ENCODE measurements around the gene ST6GALNAC2.
"Not testable (repeated sequence)": the region's sequence is repeated elsewhere in the genome, so short reads cannot be mapped to it uniquely, and the experiment has no call there.

The ST6GALNAC2 gene

GRCh38 chr17:76585649-76586593, at the start of gene ST6GALNAC2:
Gene ST6GALNAC2 (minus strand): TSS chr17:76585860. CDS start chr17:76585808, 52 bp downstream.
- DNase-seq (ENCODE audit: insufficient read length, low spot score) (peak; percentile 79), FAIRE-seq (peak; percentile 16)

GRCh38 chr17:76635039-76635438, 49.4 kb upstream of the ST6GALNAC2 start:
- no peak for DNase-seq (ENCODE audit: insufficient read length, low spot score)
- FAIRE-seq, result no peak

- DNase-seq (ENCODE audit: insufficient read length, low spot score) (no peak), FAIRE-seq (no peak)
Measured at GRCh38 chr17:76633628-76634328, 48.1 kb upstream of the ST6GALNAC2 start.

- peak; percentile 55 for FAIRE-seq
- DNase-seq (ENCODE audit: insufficient read length, low spot score), result no peak
Measured at GRCh38 chr17:76631821-76632565, 46.3 kb upstream of the ST6GALNAC2 start.

- peak; percentile 68 for FAIRE-seq
- no peak for DNase-seq (ENCODE audit: insufficient read length, low spot score)
Measured at GRCh38 chr17:76630151-76630550, 44.5 kb upstream of the ST6GALNAC2 start.

GRCh38 chr17:76627510-76627909, 41.9 kb upstream of the ST6GALNAC2 start:
- DNase-seq (ENCODE audit: insufficient read length, low spot score) (no peak), FAIRE-seq (no peak)

- FAIRE-seq (no peak), DNase-seq (ENCODE audit: insufficient read length, low spot score) (no peak)
Measured at GRCh38 chr17:76626442-76626841, 40.8 kb upstream of the ST6GALNAC2 start.

GRCh38 chr17:76625496-76625895, 39.8 kb upstream of the ST6GALNAC2 start:
- no peak for FAIRE-seq
- DNase-seq (ENCODE audit: insufficient read length, low spot score), result no peak

GRCh38 chr17:76623271-76624146, 37.8 kb upstream of the ST6GALNAC2 start:
- FAIRE-seq (no peak), DNase-seq (ENCODE audit: insufficient read length, low spot score) (peak; percentile 87)

GRCh38 chr17:76617838-76618237, 32.2 kb upstream of the ST6GALNAC2 start:
- FAIRE-seq, result no peak
- no peak for DNase-seq (ENCODE audit: insufficient read length, low spot score)

GRCh38 chr17:76614912-76615617, 29.4 kb upstream of the ST6GALNAC2 start:
- FAIRE-seq, result no peak
- no peak for DNase-seq (ENCODE audit: insufficient read length, low spot score)

- FAIRE-seq, result not testable (repeated sequence)
Measured at GRCh38 chr17:76614064-76614759, 28.6 kb upstream of the ST6GALNAC2 start.

GRCh38 chr17:76612977-76613851, 27.6 kb upstream of the ST6GALNAC2 start:
- DNase-seq (ENCODE audit: insufficient read length, low spot score) (no peak), FAIRE-seq (no peak)

More at GRCh38 chr17:76614064-76614759, 28.6 kb upstream of the ST6GALNAC2 start:
- DNase-seq (ENCODE audit: insufficient read length, low spot score), result not testable (repeated sequence)

- no peak for FAIRE-seq
- no peak for DNase-seq (ENCODE audit: insufficient read length, low spot score)
Measured at GRCh38 chr17:76612465-76612864, 26.8 kb upstream of the ST6GALNAC2 start.

- DNase-seq (ENCODE audit: insufficient read length, low spot score) (no peak), FAIRE-seq (no peak)
Measured at GRCh38 chr17:76611758-76612157, 26.1 kb upstream of the ST6GALNAC2 start.

- not testable (repeated sequence) for FAIRE-seq
Measured at GRCh38 chr17:76611080-76611749, 25.6 kb upstream of the ST6GALNAC2 start.

GRCh38 chr17:76606685-76607084, 21.0 kb upstream of the ST6GALNAC2 start:
- DNase-seq (ENCODE audit: insufficient read length, low spot score), result not testable (repeated sequence)

More at GRCh38 chr17:76611080-76611749, 25.6 kb upstream of the ST6GALNAC2 start:
- not testable (repeated sequence) for DNase-seq (ENCODE audit: insufficient read length, low spot score)

More at GRCh38 chr17:76606685-76607084, 21.0 kb upstream of the ST6GALNAC2 start:
- not testable (repeated sequence) for FAIRE-seq
